NCI-H460 (cell line): ENCODE measurements around the gene DMWD. TPM values are rescaled to one million over a fixed set of nuclear protein-coding genes. Genes with fewer than 3 reads are reported as not detected.

ENCODE experiments used
- DNase-seq: peaks from one replicate; pipeline ENCODE4 v3.0.0-alpha.2; 2016; ENCODE audit warnings: low read depth; ENCODE audit errors: extremely low read depth
- polyA plus RNA-seq: library from polyadenylated mRNA; depleted of rRNA; stranded (reverse); fragments of >200 nt; gene quantifications from 2 replicates; pipeline ENCODE4 v1.2.3, GENCODE V29; 2014; cell fraction: nucleus; rRNA removed
- total RNA-seq: library from RNA; depleted of rRNA; stranded (reverse); fragments of >200 nt; shearing (Covaris generic); gene quantifications from 2 replicates; pipeline ENCODE4 v1.2.3, GENCODE V29; 2014; rRNA removed

DMWD gene
- total RNA-seq: 21.2 and 21.9 TPM in 2 replicates
- 26.0 and 31.9 TPM in 2 replicates for polyA plus RNA-seq

GRCh38 chr19:45792470-45793177 is at the start of gene DMWD:
TSS of gene DMWD (minus strand) at chr19:45792845. CDS start at chr19:45792756, 89 bp downstream.
- peak; percentile 96 for DNase-seq

DNA sequence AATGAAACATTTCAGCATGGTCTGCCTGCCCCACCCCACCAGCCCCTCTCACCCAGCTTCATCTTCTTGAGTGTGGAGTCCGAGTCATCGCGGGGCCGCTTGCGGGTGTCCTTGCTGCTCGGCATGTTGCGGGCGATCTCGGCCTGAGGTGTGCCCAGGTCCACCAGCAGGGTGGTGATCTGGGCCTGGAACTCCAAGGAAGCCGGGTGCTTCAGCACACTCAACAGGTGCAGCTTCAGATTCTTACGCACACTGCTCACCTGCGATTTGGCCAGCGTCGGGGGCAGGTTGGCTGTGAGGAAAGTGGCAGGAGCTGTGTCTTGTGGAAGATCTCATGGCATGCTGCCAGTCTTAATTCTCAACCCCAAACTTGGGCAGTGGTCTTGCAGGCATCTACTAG is 49.6 kb upstream of the DMWD start:
- no peak for DNase-seq

DNA sequence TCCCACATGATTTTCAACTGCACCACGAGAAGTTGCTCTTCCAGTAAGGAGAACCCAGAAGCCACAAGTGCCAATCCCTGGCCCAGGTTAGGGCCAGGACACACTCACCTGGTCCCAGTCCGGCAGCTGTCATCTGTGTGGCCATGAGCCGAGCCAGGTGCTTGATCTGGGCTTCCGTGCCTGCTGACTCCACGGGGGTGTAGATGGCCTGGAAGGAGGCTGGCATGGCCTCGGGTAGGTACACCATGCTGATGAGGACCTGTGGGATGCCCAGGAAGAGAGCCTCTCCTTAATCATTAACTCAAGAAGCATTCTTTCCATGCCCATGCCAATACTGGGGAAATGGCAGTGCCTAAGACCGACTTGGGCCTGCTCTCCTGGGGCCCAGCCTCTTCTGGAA is 42.3 kb upstream of the DMWD start:
- no peak for DNase-seq

DNA sequence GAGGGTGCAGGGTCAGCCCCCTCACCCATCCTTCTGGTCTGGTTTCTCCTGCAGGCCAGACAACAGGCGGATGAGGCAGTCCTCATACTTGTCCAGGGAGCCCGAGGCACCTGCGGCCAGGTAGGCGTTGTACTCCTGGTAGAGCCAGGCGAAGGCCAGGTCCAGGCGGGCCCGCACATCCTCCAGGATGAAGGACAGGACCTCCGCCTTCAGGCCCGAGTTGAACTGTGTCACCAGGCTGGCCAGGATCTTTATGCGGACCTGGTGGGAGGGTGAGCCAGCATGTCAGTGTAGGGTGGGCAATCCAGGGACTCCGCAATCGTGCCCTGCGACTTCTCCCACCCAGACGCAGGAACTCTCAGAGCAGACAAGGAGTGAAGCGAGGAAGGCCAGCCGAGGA is 36.3 kb upstream of the DMWD start:
- DNase-seq: no peak

DNA sequence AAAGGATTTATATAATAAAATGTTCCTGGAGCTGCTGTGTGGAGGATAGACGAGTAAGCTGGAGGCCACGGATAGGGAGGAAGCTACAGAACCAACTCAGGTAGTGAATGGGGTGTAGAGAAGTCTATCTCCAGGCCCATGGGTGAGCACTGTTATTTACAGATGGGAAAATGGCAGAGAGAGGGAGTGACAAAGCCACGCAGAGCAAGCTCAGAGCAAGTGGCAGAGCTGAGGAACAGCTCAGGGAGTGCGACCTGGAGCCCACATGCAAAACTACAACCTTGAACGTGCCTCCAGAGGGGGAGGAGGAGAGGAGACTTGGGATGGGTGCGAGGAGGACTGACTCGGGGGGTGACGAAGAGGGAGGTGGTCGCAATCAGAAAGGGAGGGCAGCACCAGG is 35.9 kb upstream of the DMWD start:
- no peak for DNase-seq

- DNase-seq: no peak
These were observed 34.9 kb upstream of the DMWD start for GRCh38 chr19:45827459-45828093.

DNA sequence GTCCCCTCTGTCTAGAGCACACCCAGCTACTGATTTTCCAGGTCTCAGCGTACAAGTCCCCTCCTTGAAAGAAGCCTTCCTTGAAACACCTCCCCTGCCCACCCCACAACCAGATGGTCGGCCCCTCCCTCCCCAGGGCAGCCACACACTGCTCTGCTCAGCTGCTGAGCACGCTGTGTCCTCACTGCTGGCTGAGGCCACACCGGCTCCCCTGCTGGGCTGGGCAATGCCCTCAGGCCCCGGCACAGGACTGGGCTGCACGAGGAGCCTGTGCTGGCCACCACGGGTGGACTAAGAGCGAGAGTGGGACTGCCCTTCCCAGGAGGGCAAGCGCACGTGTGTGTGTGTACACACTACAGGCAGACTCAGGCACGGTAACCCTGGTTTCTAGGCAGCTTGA is 34.3 kb upstream of the DMWD start:
- DNase-seq: no peak

GRCh38 chr19:45825917-45826893 is 33.6 kb upstream of the DMWD start:
- DNase-seq: no peak

DNA sequence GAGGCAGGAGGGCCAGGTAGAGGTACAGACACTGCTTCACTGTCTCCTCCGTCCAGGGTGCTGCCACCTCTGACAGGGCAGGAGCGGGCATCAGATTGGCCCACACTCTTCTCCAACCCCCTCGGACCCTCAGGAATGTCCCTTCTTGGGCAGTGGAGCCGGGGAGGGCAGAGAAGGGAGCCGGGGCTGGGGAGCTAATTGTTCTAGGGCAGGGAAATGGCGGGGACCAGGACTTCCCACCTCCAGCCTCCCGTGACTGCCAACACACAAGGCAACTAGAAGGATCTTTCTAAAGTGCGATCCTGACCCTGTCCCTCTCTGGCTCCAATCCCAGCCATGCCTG is 32.6 kb upstream of the DMWD start:
- DNase-seq: no peak

DNA sequence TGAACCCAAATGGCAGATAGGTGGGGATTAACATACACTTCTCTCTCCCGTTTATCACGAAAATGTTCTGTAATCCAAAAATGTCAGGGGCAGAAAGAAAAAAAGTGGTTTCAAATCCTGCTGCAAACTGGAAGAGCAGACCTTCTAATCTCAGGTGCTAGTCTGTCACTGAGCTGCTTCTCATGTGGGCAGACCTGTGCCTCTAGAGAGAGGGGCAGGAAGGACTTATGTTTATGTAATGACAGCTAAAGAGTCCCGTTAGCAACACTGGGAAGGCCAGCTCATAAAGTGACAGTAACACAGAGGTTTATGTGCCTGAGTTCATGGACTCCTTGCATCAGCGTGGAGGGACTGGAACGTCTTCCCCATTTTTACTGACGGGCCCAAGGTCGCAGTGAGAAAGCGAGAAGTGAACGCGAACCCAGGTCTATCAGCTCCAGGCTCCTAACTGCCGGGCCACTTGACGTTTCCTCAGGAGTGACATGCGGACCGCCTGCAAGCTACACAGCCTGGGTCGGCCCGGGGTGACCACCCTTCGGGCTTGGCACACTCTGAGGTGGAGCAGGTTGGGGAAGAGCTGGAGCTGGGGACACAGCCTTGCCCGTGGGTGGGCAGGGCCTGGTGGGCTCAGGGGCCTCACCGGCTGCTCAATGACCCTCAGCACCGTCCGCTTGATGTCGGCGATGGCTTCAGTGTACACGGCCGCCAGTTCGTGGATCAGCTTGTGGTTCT is 32.1 kb upstream of the DMWD start:
- no peak for DNase-seq

- DNase-seq: no peak
These were observed 31.4 kb upstream of the DMWD start for GRCh38 chr19:45824041-45824471.

GRCh38 chr19:45823182-45823581 is 30.5 kb upstream of the DMWD start:
- DNase-seq: no peak

DNA sequence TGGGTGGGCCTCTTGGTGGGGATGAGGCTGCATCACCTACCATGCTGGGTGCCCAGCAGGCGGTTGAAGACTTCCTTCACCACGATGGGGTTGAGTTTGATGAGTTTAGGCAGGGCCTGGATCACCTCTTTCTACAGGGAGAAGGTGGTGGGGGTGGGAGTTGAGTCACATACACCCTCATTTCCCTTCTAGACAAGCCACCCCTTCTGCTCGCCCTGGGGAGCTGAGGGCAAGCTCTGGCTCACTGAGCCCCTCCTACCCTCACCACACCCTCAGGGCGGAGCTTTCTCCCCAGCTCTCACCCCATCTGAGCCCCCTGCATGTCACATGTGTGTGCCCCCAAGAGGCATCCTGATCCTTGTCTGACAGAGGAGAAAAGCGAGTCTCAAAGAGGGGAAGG is 30.1 kb upstream of the DMWD start:
- DNase-seq: no peak

GRCh38 chr19:45821570-45821969 is 28.9 kb upstream of the DMWD start:
- no peak for DNase-seq

DNA sequence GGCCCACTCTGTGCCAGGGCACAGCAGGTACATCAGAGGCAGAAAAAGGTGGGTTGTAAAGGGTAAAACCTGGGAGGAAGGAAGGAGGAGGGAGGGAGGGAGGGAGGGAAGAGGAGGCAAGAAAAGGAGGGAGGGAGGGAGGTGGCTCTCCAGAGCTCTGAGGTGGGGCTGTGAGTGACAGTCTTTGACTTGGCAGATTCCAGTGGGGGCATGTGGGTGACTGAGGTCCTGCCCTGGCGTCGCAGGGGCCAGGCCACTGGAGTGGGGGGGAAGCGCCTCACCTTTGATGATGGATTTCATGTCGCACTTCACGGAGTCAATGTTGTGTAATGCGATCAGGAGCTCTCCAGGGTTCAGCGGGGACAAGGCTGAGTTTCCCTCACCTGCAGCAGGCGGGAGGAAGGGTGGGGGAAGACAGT is 28.5 kb upstream of the DMWD start:
- no peak for DNase-seq

GRCh38 chr19:45820413-45821102 is 27.9 kb upstream of the DMWD start:
- no peak for DNase-seq

GRCh38 chr19:45819769-45820168 is 27.1 kb upstream of the DMWD start:
- DNase-seq: no peak

DNA sequence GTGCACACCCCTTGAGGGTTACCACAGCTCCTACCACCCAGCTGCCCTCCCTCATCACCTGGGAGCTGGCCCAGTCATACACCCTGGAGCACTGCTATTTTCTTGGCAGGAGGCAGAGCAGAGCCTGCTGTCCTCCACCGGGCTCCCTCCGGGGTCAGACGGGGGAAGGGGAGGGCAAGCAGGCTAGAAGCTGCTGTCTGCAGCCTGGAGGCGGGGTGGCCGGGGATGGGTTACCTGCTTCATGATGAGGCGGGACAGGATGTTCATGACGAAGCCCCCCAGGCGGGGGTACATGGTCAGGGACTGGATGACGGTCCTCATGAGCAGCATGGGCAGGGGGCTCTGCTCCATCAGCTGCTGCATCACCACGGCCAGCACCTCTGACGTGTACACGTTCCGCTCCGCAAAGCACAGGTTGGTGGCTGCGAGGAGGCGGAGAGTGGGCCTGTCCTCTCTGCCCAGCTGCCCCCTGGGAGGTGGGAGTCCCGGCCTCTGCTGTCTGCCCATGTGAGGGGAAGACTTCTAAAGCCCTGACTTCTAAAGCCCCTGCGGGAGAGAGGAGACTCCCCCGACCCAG is 25.2 kb upstream of the DMWD start:
- no peak for DNase-seq

DNA sequence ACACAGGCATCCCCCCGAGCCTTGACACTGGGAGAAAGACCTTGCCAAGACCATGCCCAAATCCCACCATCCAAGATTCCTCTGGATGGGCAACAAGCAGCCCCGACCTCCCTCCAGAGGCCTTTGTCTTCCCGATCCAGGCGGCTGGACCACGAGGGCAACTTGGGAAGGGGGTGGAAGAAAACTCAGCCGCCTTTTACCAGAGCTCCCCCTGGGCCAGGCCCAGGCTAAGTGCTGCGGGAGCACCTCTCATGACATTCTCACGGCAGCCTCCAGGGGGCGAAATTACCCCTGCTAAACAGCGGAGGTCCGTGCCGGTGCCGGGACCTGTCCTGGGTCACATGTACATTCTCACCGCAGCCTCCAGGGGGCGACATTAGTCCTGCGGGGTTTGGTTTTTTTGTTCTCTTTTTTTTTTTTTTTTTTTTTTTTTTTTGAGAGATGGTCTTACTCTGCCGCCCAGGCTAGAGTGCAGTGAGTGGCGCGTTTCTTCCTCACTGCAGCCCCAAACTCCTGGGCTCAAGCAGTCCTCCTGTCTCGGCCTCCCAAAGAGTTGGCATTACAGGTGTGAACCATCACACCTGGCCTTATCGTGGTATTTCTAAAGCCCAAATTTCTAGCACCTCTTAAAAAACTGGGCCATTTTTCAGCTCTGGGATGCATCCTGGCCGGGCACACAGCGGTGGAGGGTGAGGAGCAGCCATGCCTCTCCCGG is 24.5 kb upstream of the DMWD start:
- DNase-seq: peak; percentile 84
